Pancreas (tissue), 10 donors: ENCODE measurements around the gene ATRN. TPM values are rescaled to one million over a fixed set of nuclear protein-coding genes. Genes with fewer than 3 reads are reported as not detected.
"Not testable (repeated sequence)": the region's sequence is repeated elsewhere in the genome, so short reads cannot be mapped to it uniquely, and the experiment has no call there.

ENCODE experiments used
- ATAC-seq, 4 donors: fragments of 200-7000 bp; cut with Tn5 transposase; one replicate each; pipeline versions ENCODE4 v1.8.0 to v1.9.1; 2020; ENCODE audit warnings: mild to moderate bottlenecking in 4 of 4, moderate library complexity in 4 of 4
- DNase-seq, 6 donors: peaks; one replicate each; pipeline ENCODE4 v3.0.0-alpha.2; 2020
- FAIRE-seq: peaks from 2 replicates; lab custom pipeline; 2012; peaks lifted over from hg19 to GRCh38; lab: Jason Lieb, UNC
- H3K27ac ChIP-seq, 4 donors: fragments of 200-600 bp; sonication (generic); 1 replicate in 3 of 4; 2 replicates in 1 of 4; pipeline versions ENCODE4 v1.5.0 to v1.8.0; 2020
- H3K27me3 ChIP-seq, 4 donors: fragments of 200-600 bp; one replicate each; pipeline ENCODE4 v1.8.0; 2021
- H3K36me3 ChIP-seq, 3 donors: fragments of 200-600 bp; sonication (generic) in 1 of 3; one replicate each; pipeline versions ENCODE4 v1.5.0 to v1.8.0; 2020 to 2021
- H3K4me1 ChIP-seq, 3 donors: fragments of 200-600 bp; one replicate each; pipeline ENCODE4 v1.8.0; 2021
- H3K4me3 ChIP-seq, 4 donors: fragments of 200-600 bp; sonication (generic) in 2 of 4; one replicate each; pipeline versions ENCODE4 v1.5.0 to v1.8.0; 2020 to 2021
- H3K9me3 ChIP-seq, 4 donors: fragments of 200-600 bp; one replicate each; pipeline ENCODE4 v1.8.0; 2021
- CTCF ChIP-seq, 4 donors: fragments of 200-600 bp; sonication (generic) in 3 of 4; IDR thresholded peaks; one replicate each; pipeline versions ENCODE4 v1.5.0 to v1.8.0; 2021; ENCODE audit warnings: antibody characterized with exemption in 4 of 4
- WGBS, 2 donors: extraction: QIAGEN DNeasy Blood & Tissue Kit; methylation state at CpG; one replicate each; pipeline ENCODE4 v1.1.7; 2013; 5-methylcytosine and 5-hydroxymethylcytosine counted together
- intact Hi-C, 3 donors: fragments of 100-400 bp; cut with DNase I; formaldehyde crosslinking; loops; one replicate each; pipeline versions ENCODE4 v1.11.1 to v1.14.2; 2022
- polyA plus RNA-seq, 2 donors: library from polyadenylated mRNA; stranded (reverse); fragments of 200-250 nt; gene quantifications; one replicate each; pipeline ENCODE4 v1.2.3, GENCODE V29; 2013
- total RNA-seq, 6 donors: library from RNA; stranded (reverse); fragmentation: NEBNext Ultra II Directional in 4 of 6; extraction: Animal tissue kit (Norgen Biotek cat#: 25700) in 4 of 6; gene quantifications; one replicate each; pipeline versions ENCODE4 v1.2.1 to v1.2.4, GENCODE V29; 2021 to 2023
- donor health status: healthy with polysubstance abuse.
- donor health status: DM: no; HTN: no; CAD: no; lungs with moderate emphysema.
- donor health status: DM: no; HTN: no; CAD: no.
- donor health status: control.
- donor health status: control.
- donor health status: Bipolar disorder and iron deficiency.
- donor health status: DM: yes; HTN: yes; CAD: no.
- donor health status: DM: no; HTN: no; CAD: no.
- donor health status: DM: no; HTN: no; CAD: no.
- donor health status: DM: yes; HTN: yes; CAD: no.

Gene ATRN
- total and polyA plus RNA-seq, 8 donors = 3.6 to 30.4 (median 20.6) TPM

DNA sequence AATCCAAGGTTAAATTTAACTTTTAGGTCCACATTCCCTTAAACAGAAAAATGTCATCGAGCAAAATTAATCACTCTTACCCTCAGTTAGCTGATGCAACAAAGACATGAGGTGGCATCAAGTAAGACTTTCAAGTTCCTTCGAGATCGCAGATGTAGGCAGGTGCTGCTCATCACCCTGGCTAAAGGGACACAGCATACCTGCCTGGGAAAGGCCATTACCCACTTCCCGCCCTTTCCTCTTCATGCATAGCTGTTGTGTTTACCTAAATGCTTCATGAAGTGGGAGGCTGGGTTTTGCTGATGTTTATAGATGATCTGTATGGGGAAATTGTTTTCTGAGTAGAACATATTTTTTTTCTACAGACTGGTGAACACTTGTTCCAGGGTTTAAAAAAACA is 124.7 kb downstream of the ATRN start:
- Histone ChIP-seq H3K27ac (no peak overlapping the region), H3K9me3 (no peaks in the 10 kb centered on the region), H3K4me1 (no peaks in the 10 kb centered on the region), H3K27me3 (no peaks in the 10 kb centered on the region), H3K36me3 (peaks cover 0 to 74% (median 16%) of the 10 kb centered on the region in 3 donors), H3K4me3 (no peak overlapping the region)
- no peak for ATAC-seq
- TF ChIP-seq CTCF (IDR thresholded peaks at IDR 0.05) = no peak
- DNase-seq = no peak
- WGBS, 2 donors = 89 to 95% methylated on average over 4 of the region's 4 CpGs
- no peak for FAIRE-seq
- intact Hi-C loops = no loop called here

DNA sequence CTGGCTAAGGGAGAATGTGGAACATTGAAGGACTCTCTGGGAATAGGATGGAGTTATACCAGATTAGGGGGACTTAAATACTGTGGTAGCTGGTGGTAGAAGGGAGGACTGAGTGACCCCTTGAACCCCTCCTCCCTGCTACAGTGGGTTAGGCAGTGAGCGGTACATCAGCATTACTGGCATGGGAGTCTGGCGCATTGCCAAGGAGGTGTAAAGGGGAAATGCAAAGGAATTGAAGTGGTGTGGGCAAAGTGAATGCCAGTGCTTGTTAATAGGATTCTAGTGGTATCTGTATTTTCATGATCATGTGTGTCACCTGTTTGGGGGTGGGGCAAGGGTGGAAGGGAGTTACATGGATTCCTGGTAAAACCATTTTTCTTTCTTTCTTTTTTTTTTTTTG is 132.3 kb downstream of the ATRN start:
- no peak overlapping the region for H3K27ac ChIP-seq
- peak in 1 of 6 donors; percentile 26 for DNase-seq
- intact Hi-C loops = no loop called here
- no peaks in the 10 kb centered on the region for H3K4me1 ChIP-seq
- H3K4me3 ChIP-seq = no peak overlapping the region
- no peak for FAIRE-seq
- H3K9me3 ChIP-seq = no peaks in the 10 kb centered on the region
- ATAC-seq = no peak
- 75 to 84% methylated on average over 2 of the region's 2 CpGs for WGBS, 2 donors
- TF ChIP-seq CTCF (IDR thresholded peaks at IDR 0.05) = no peak
- H3K27me3 ChIP-seq = no peaks in the 10 kb centered on the region
- H3K36me3 ChIP-seq = peaks cover 0 to 40% (median 0%) of the 10 kb centered on the region in 3 donors

DNA sequence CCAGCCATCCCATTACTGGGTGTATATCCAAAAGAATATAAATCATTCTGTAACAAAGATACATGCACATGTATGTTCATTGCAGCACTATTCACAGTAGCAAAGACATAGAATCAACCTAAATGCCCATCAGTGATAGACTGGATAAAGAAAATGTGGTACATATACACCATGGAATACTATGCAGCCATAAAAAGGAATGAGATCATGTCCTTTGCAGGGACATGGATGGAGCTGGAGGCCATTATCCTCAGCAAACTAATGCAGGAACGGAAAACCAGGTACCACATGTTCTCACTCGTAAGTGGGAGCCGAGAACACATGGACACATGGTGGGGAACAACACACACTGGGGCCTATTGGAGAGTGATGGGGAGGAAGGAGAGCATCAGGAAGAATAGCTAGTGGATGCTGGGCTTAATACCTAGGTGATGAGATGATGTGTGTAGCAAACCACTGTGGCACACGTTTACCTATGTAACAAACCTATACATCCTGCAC is 134.6 kb downstream of the ATRN start:
- H3K4me3 ChIP-seq, H3K27me3 ChIP-seq, DNase-seq, H3K27ac ChIP-seq, ATAC-seq, intact Hi-C loops, FAIRE-seq, H3K9me3 ChIP-seq, H3K4me1 ChIP-seq: not testable (repeated sequence)
- 96 to 98% methylated on average over 4 of the region's 4 CpGs for WGBS, 2 donors
- H3K36me3 ChIP-seq = peaks cover 0 to 23% (median 0%) of the 10 kb centered on the region in 3 donors

DNA sequence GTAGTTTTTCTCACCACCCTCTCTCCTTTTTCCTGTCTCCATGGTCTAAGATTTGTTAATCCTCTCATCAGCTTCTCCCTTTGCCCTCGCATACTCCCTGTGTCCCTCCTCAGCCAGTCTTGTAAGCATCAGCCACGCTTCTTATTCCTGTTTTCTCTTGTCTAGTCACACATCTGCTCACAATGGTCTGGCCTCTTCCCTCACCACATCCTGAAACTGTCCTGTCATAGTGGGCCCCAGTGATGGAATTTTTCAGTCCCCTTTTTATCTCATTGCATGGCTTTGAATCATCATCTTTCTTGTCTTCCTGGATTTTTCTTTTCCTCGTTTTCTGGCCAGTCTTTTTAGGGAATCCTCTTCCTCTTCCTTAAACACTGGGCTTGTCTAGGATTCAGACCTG is 135.2 kb downstream of the ATRN start:
- Histone ChIP-seq H3K4me3 (no peak overlapping the region), H3K4me1 (no peaks in the 10 kb centered on the region), H3K9me3 (no peaks in the 10 kb centered on the region), H3K36me3 (peaks cover 0 to 23% (median 0%) of the 10 kb centered on the region in 3 donors), H3K27ac (no peak overlapping the region), H3K27me3 (no peaks in the 10 kb centered on the region)
- ATAC-seq (no peak), FAIRE-seq (no peak), DNase-seq (no peak)
- WGBS, 2 donors = 78 to 82% methylated on average over 3 of the region's 3 CpGs
- intact Hi-C loops = no loop called here
- no peak for TF ChIP-seq CTCF (IDR thresholded peaks at IDR 0.05)

DNA sequence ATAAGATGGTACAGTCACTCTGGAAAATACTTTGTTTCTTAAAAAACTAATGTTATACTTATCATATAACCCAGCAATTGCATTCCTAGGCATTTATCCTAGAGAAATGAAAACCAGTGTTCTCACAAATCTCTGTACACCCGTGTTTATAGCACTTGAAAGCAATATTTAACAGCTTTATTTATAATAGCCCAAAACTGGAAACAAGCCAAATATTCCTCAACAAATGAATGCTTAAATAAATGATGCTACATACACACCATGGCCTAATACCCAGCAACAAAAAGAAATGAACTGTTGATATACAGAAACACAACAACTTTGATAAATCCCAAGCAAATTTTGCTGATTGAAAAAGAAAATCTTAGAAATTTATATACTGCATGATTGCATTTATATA is 141.1 kb downstream of the ATRN start:
- Histone ChIP-seq H3K36me3 (no peaks in the 10 kb centered on the region), H3K4me1 (no peaks in the 10 kb centered on the region), H3K4me3 (no peak overlapping the region), H3K27me3 (no peaks in the 10 kb centered on the region), H3K27ac (no peak overlapping the region), H3K9me3 (no peaks in the 10 kb centered on the region)
- FAIRE-seq (no peak), ATAC-seq (no peak), DNase-seq (no peak)
- 24 to 30% methylated on average over 1 of the region's 1 CpG for WGBS, 2 donors
- TF ChIP-seq CTCF (IDR thresholded peaks at IDR 0.05) = no peak
- intact Hi-C loops = no loop called here
